IMR-90 (cell line): ENCODE data around the gene PC. TPM values are rescaled to one million over a fixed set of nuclear protein-coding genes. Genes with fewer than 3 reads are reported as not detected.

Source experiments
- ATAC-seq: fragments of 200-7000 bp; cut with Tn5 transposase; 2 replicates; pipeline ENCODE4 v1.9.1; 2020; ENCODE audit warnings: low read depth, mild to moderate bottlenecking, moderate library complexity
- BruUV-seq: library from RNA; stranded (reverse); fragments of 400-500 nt; replicated peaks from 2 replicates; lab custom pipeline; 2021; lab: Mats Ljungman, UMichigan
- CTCF ChIA-PET: fragments of 300-600 bp; formaldehyde crosslinking; extraction: SDS; loops from one replicate; lab custom pipeline; 2021; ENCODE audit warnings: antibody characterized with exemption; lab: Yijun Ruan, JAX
- POLR2A ChIA-PET: fragments of 300-600 bp; sonication (Branson Sonifier 250); formaldehyde crosslinking; loops from one replicate; lab custom pipeline; 2022; ENCODE audit warnings: antibody characterized with exemption; ENCODE audit not compliant: unreplicated experiment; lab: Charles Lee
- DNase-seq: peaks from one replicate; pipeline ENCODE4 v3.0.0; 2013
- H2AFZ ChIP-seq: replicated peaks from 2 replicates; pipeline ENCODE3; 2013; ENCODE audit warnings: low read length, mild to moderate bottlenecking; ENCODE audit not compliant: poor library complexity
- H2AK5ac ChIP-seq: 2 replicates; pipeline ENCODE4 v1.6.1; 2013; ENCODE audit warnings: low read depth, low read length, inconsistent platforms
- H2AK9ac ChIP-seq: replicated peaks from 2 replicates; pipeline ENCODE3; 2013; ENCODE audit warnings: mild to moderate bottlenecking, low read depth, low read length, moderate library complexity; ENCODE audit not compliant: poor library complexity
- H2BK120ac ChIP-seq: 2 replicates; pipeline ENCODE4 v1.6.1; 2013; ENCODE audit warnings: low read depth, low read length, inconsistent platforms
- H2BK15ac ChIP-seq: 3 replicates; pipeline ENCODE4 v1.6.1; 2013; ENCODE audit warnings: low read depth, low read length, inconsistent platforms
- H2BK20ac ChIP-seq: 2 replicates; pipeline ENCODE4 v1.6.1; 2013; ENCODE audit warnings: low read depth, mild to moderate bottlenecking, inconsistent platforms, low read length, moderate library complexity
- H2BK5ac ChIP-seq: 2 replicates; pipeline ENCODE4 v1.6.1; 2013; ENCODE audit warnings: mild to moderate bottlenecking, low read depth, low read length, inconsistent platforms; ENCODE audit not compliant: poor library complexity, severe bottlenecking
- H3K14ac ChIP-seq: replicated peaks from 2 replicates; pipeline ENCODE4 v1.6.1; 2013; ENCODE audit warnings: low read depth, low read length, inconsistent platforms
- H3K18ac ChIP-seq: 2 replicates; pipeline ENCODE4 v1.6.1; 2013; ENCODE audit warnings: low read depth, low read length, control low read depth
- H3K23ac ChIP-seq: 2 replicates; pipeline ENCODE4 v1.6.1; 2013; ENCODE audit warnings: low read depth, low read length, inconsistent platforms
- H3K27ac ChIP-seq: 2 replicates; pipeline ENCODE4 v1.5.1; 2013; ENCODE audit warnings: mild to moderate bottlenecking, control low read depth, low read length; ENCODE audit not compliant: insufficient read depth
- H3K27me3 ChIP-seq: 2 replicates; pipeline ENCODE4 v1.6.1; 2013; ENCODE audit warnings: low read length; ENCODE audit not compliant: control insufficient read depth, insufficient read depth
- H3K36me3 ChIP-seq: 2 replicates; pipeline ENCODE4 v1.6.1; 2013; ENCODE audit warnings: low read length, mixed read lengths; ENCODE audit not compliant: control insufficient read depth, insufficient read depth
- H3K4ac ChIP-seq: 2 replicates; pipeline ENCODE4 v1.6.1; 2013; ENCODE audit warnings: low read depth, low read length, inconsistent platforms
- H3K4me1 ChIP-seq: 2 replicates; pipeline ENCODE4 v1.6.1; 2013; ENCODE audit warnings: low read length, mixed read lengths; ENCODE audit not compliant: control insufficient read depth, insufficient read depth
- H3K4me2 ChIP-seq: 2 replicates; pipeline ENCODE4 v1.6.1; 2013; ENCODE audit warnings: low read depth, mild to moderate bottlenecking, control low read depth, low read length, moderate library complexity
- H3K4me3 ChIP-seq: 2 replicates; pipeline ENCODE4 v1.5.1; 2013; ENCODE audit warnings: low read depth, mild to moderate bottlenecking, control low read depth, low read length, moderate library complexity; ENCODE audit not compliant: insufficient read depth
- H3K56ac ChIP-seq: 2 replicates; pipeline ENCODE4 v1.6.1; 2013; ENCODE audit warnings: low read length, inconsistent platforms; ENCODE audit not compliant: insufficient read depth; ENCODE audit errors: extremely low read depth
- H3K79me1 ChIP-seq, 2 experiments: 2 replicates each; pipeline ENCODE4 v1.6.1; 2013; ENCODE audit warnings: low read length in 2 of 2, inconsistent platforms in 1 of 2, low read depth in 1 of 2
- H3K9ac ChIP-seq: 2 replicates; pipeline ENCODE4 v1.6.1; 2013; ENCODE audit warnings: low read depth, low read length, control low read depth
- H3K9me1 ChIP-seq: 2 replicates; pipeline ENCODE4 v1.6.1; 2013; ENCODE audit warnings: low read length, inconsistent platforms; ENCODE audit not compliant: insufficient read depth
- H3K9me3 ChIP-seq: 2 replicates; pipeline ENCODE4 v1.6.1; 2013; ENCODE audit warnings: low read length; ENCODE audit not compliant: control insufficient read depth, insufficient read depth
- H4K20me1 ChIP-seq: 2 replicates; pipeline ENCODE4 v1.6.1; 2013; ENCODE audit warnings: low read length, inconsistent platforms; ENCODE audit not compliant: insufficient read depth
- H4K5ac ChIP-seq: 2 replicates; pipeline ENCODE4 v1.6.1; 2013; ENCODE audit warnings: mild to moderate bottlenecking, low read depth, low read length, control low read depth
- H4K8ac ChIP-seq, 2 experiments: 2 replicates each; pipeline ENCODE4 v1.6.1; 2013; ENCODE audit warnings: low read depth in 2 of 2, low read length in 2 of 2, control low read depth in 1 of 2, inconsistent platforms in 1 of 2
- H4K91ac ChIP-seq: 2 replicates; pipeline ENCODE4 v1.6.1; 2013; ENCODE audit warnings: low read depth, low read length, inconsistent platforms; ENCODE audit not compliant: insufficient read depth
- RAD21 ChIP-seq: IDR thresholded peaks from 2 replicates; pipeline ENCODE4 v1.6.1; 2012; ENCODE audit warnings: low read length, improper control_type of control experiment
- RFX5 ChIP-seq: IDR thresholded peaks from 2 replicates; pipeline ENCODE4 v1.8.0; 2012; ENCODE audit warnings: low read depth, mild to moderate bottlenecking, low read length, moderate library complexity
- SMC3 ChIP-seq: fragments of 150-350 bp; IDR thresholded peaks from 2 replicates; pipeline ENCODE4 v1.6.1; 2016; ENCODE audit warnings: low read depth, mild to moderate bottlenecking, antibody characterized with exemption, low read length, moderate library complexity
- WGBS, 2 experiments: methylation state at CpG; one replicate each; pipeline versions ENCODE4 v1.1.5 to v1.1.7; 2013; ENCODE audit warnings: missing lambda C conversion rate in 2 of 2; ENCODE audit not compliant: insufficient read length in 1 of 2; ENCODE audit errors: extremely low coverage in 2 of 2; 5-methylcytosine and 5-hydroxymethylcytosine counted together
- dilution Hi-C: fragments of 300-500 bp; cut with HindIII; formaldehyde crosslinking; loops from one replicate; pipeline ENCODE4 v1.14.3; 2018; ENCODE audit warnings: low sequenced_read_pairs; ENCODE audit not compliant: unreplicated experiment
- in situ Hi-C: fragments of 300-500 bp; cut with MboI; formaldehyde crosslinking; loops from 3 replicates; pipeline ENCODE4 v1.14.3; 2019; ENCODE audit warnings: low sequenced_read_pairs, inconsistent platforms, mixed read lengths
- intact Hi-C: fragments of 100-400 bp; cut with micrococcal nuclease; formaldehyde crosslinking; loops from 2 replicates; pipeline ENCODE4 v1.10.0; 2022
- polyA plus RNA-seq, 3 experiments: library from polyadenylated mRNA; depleted of rRNA; stranded (reverse); fragments of >200 nt; gene quantifications; 2 replicates each; pipeline ENCODE4 v1.2.3, GENCODE V29; 2012; ENCODE audit warnings: low replicate concordance in 1 of 3
- total RNA-seq: library from RNA; depleted of rRNA; stranded (reverse); fragments of >200 nt; gene quantifications from 2 replicates; pipeline ENCODE4 v1.2.3, GENCODE V29; 2012
- TF ChIP-seq, protein P1 (sequence below): fragments of 150-350 bp; IDR thresholded peaks from 2 replicates; pipeline ENCODE4 v1.6.1; 2016; ENCODE audit warnings: low read depth, mild to moderate bottlenecking, low read length, moderate library complexity, borderline replicate concordance
- TF ChIP-seq, protein P2 (sequence below): conservative IDR thresholded peaks from 2 replicates; pipeline ENCODE4 v1.5.1; 2012; ENCODE audit warnings: mild to moderate bottlenecking, low read depth, low read length, improper control_type of control experiment

The PC gene
- total and polyA plus RNA-seq, 2 of the 4 experiments (the other 2 are of a cell fraction) = 13.6 to 15.7 TPM

DNA sequence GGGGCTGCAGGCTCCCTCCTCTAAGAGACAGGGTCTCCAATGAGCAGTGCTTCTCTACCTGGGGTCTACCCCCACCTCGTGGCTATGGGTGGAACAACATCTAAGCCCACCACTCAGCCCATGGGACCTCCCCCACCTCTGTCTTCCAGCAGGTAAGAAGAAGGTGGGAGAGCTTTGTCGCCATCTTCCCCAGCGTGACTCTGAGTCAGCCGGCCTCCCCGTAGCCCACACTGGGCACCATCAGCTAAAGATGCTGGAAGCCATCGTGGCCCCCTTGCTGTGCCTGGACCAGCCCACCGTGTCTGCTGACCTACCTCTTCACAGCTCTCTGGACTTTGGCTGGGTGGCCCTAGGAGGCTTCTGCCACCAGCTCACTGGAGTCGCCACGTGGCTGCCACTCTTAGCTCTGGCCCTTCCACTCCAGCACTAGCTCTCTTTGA, 17.9 kb upstream of the PC start:
- dilution Hi-C loops = no loop called here
- Histone ChIP-seq H3K27me3 (no peaks in the 10 kb centered on the region), H3K23ac (no peak overlapping the region), H2AK5ac (peak overlapping the region; percentile 67), H3K56ac (no peak overlapping the region), H3K9ac (no peak overlapping the region), H2BK120ac (peak overlapping the region; percentile 7; the same call in 1 of the 2 replicates), H4K20me1 (no peaks in the 10 kb centered on the region), H2AK9ac (peak overlapping the region; percentile 94), H3K9me3 (peaks cover 12% of the 10 kb centered on the region), H3K4me1 (peaks cover 19% of the 10 kb centered on the region), H3K79me1 (no peaks in the 10 kb centered on the region), H3K27ac (no peak overlapping the region), H3K4me3 (no peak overlapping the region), H3K9me1 (peaks cover 6% of the 10 kb centered on the region), H4K5ac (no peak overlapping the region), H2BK5ac (no peak overlapping the region), H3K18ac (no peak overlapping the region), H3K14ac (no peak overlapping the region), H2BK15ac (peak overlapping the region; percentile 70; the same call in 2 of the 3 replicates), H2BK20ac (peak overlapping the region; percentile 51; the same call in 1 of the 2 replicates), H4K8ac (no peak overlapping the region; a peak in 1 of 4 replicates), H2AFZ (peak overlapping the region; percentile 8), H4K91ac (peak overlapping the region; percentile 47), H3K4ac (peak overlapping the region; percentile 5; the same call in 1 of the 2 replicates), H3K4me2 (no peak overlapping the region), H3K36me3 (no peaks in the 10 kb centered on the region)
- in situ Hi-C loops = loop anchor here (5.0 kb wide), 1 partner anchor 284 kb away; no protein-coding TSS in a partner anchor
- ChIA-PET POLR2A (no interaction called here), CTCF (interaction anchor here (0.6 to 1.2 kb wide), 4 partner anchors 89 to 134 kb away, joined by 3 read pairs; no protein-coding TSS in a partner anchor)
- TF ChIP-seq SMC3 (peak; percentile 57), RFX5 (no peak), RAD21 (peak; percentile 85)
- TF ChIP-seq, protein P1, sequence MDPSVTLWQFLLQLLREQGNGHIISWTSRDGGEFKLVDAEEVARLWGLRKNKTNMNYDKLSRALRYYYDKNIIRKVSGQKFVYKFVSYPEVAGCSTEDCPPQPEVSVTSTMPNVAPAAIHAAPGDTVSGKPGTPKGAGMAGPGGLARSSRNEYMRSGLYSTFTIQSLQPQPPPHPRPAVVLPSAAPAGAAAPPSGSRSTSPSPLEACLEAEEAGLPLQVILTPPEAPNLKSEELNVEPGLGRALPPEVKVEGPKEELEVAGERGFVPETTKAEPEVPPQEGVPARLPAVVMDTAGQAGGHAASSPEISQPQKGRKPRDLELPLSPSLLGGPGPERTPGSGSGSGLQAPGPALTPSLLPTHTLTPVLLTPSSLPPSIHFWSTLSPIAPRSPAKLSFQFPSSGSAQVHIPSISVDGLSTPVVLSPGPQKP = no peak
- TF ChIP-seq, protein P2, sequence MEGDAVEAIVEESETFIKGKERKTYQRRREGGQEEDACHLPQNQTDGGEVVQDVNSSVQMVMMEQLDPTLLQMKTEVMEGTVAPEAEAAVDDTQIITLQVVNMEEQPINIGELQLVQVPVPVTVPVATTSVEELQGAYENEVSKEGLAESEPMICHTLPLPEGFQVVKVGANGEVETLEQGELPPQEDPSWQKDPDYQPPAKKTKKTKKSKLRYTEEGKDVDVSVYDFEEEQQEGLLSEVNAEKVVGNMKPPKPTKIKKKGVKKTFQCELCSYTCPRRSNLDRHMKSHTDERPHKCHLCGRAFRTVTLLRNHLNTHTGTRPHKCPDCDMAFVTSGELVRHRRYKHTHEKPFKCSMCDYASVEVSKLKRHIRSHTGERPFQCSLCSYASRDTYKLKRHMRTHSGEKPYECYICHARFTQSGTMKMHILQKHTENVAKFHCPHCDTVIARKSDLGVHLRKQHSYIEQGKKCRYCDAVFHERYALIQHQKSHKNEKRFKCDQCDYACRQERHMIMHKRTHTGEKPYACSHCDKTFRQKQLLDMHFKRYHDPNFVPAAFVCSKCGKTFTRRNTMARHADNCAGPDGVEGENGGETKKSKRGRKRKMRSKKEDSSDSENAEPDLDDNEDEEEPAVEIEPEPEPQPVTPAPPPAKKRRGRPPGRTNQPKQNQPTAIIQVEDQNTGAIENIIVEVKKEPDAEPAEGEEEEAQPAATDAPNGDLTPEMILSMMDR = peak; percentile 67
- ATAC-seq (peak; percentile 38), DNase-seq (no peak)
- BruUV-seq = no TSS peak
- intact Hi-C loops = loop anchor here (1.0 kb wide), 1 partner anchor 282 kb away; no protein-coding TSS in a partner anchor
- WGBS, 2 experiments = 73% methylated on average over 5 of the region's 9 CpGs; no CpG with 5 or more reads in 1 of the 2 experiments
